A673 (cell line): Measurements from ENCODE around the gene MYO18A. TPM values are rescaled to one million over a fixed set of nuclear protein-coding genes. Genes with fewer than 3 reads are reported as not detected.
A peak's percentile ranks its signal among the peaks of the same experiment; 100 is the strongest.
"Not testable (repeated sequence)": the region's sequence is repeated elsewhere in the genome, so short reads cannot be mapped to it uniquely, and the experiment has no call there.

Experiments
- Bru-seq: library from RNA; stranded (reverse); fragments of 400-500 nt; gene quantifications from one replicate; lab custom pipeline; 2021; lab: Mats Ljungman, UMichigan
- BruChase-seq, 2 experiments: library from RNA; stranded (reverse); fragments of 400-500 nt; gene quantifications; one replicate each; lab custom pipeline; 2021; lab: Mats Ljungman, UMichigan
- BruUV-seq: library from RNA; stranded (reverse); fragments of 400-500 nt; replicated peaks from 2 replicates; lab custom pipeline; 2021; lab: Mats Ljungman, UMichigan
- CTCF ChIA-PET: fragments of 300-600 bp; sonication (Branson Sonifier 250); formaldehyde crosslinking; loops from one replicate; lab custom pipeline; 2022; ENCODE audit warnings: antibody characterized with exemption; lab: Charles Lee
- POLR2A ChIA-PET: fragments of 300-600 bp; sonication (Branson Sonifier 250); formaldehyde crosslinking; loops from one replicate; lab custom pipeline; 2022; ENCODE audit warnings: antibody characterized with exemption; ENCODE audit not compliant: low non-redundant PET; lab: Charles Lee
- DNase-seq: peaks from one replicate; pipeline ENCODE4 v3.0.0-alpha.2; 2015; ENCODE audit warnings: low spot score
- H3K27ac ChIP-seq: fragments of 200-600 bp; sonication (generic); 2 replicates; pipeline ENCODE4 v1.5.1; 2016; ENCODE audit warnings: mixed run types, low read depth, mild to moderate bottlenecking, mixed read lengths, antibody characterized with exemption, low read length; ENCODE audit not compliant: poor library complexity, severe bottlenecking
- H3K27me3 ChIP-seq: fragments of 200-600 bp; sonication (generic); replicated peaks from 2 replicates; pipeline ENCODE4 v1.6.1; 2017; ENCODE audit warnings: mixed run types, low read depth, mild to moderate bottlenecking, mixed read lengths, antibody characterized with exemption, low read length; ENCODE audit not compliant: insufficient read depth, poor library complexity
- H3K36me3 ChIP-seq: fragments of 200-600 bp; sonication (generic); 2 replicates; pipeline ENCODE4 v1.6.1; 2016; ENCODE audit warnings: mixed run types, mild to moderate bottlenecking, mixed read lengths, antibody characterized with exemption, low read length; ENCODE audit not compliant: insufficient read depth, poor library complexity, severe bottlenecking
- H3K4me1 ChIP-seq: fragments of 200-600 bp; sonication (generic); 2 replicates; pipeline ENCODE4 v1.6.1; 2017; ENCODE audit warnings: mixed run types, mild to moderate bottlenecking, mixed read lengths, antibody characterized with exemption, low read length; ENCODE audit not compliant: insufficient read depth, poor library complexity, severe bottlenecking
- H3K4me3 ChIP-seq: fragments of 200-600 bp; sonication (generic); 2 replicates; pipeline ENCODE4 v1.5.1; 2016; ENCODE audit warnings: low read depth, mixed run types, mild to moderate bottlenecking, mixed read lengths, low read length; ENCODE audit not compliant: poor library complexity, severe bottlenecking
- H3K9me3 ChIP-seq: fragments of 200-600 bp; sonication (generic); 2 replicates; pipeline ENCODE4 v1.6.1; 2016; ENCODE audit warnings: mixed run types, low read depth, mild to moderate bottlenecking, mixed read lengths, antibody characterized with exemption, low read length; ENCODE audit not compliant: poor library complexity, severe bottlenecking
- EZH2 ChIP-seq: fragments of 200-600 bp; sonication (generic); IDR thresholded peaks from 2 replicates; pipeline ENCODE4 v1.6.1; 2017; ENCODE audit warnings: borderline replicate concordance, low read depth, mild to moderate bottlenecking, mixed read lengths, antibody characterized with exemption, low read length; ENCODE audit not compliant: poor library complexity, severe bottlenecking
- intact Hi-C: fragments of 100-400 bp; cut with micrococcal nuclease; formaldehyde crosslinking; loops from one replicate; pipeline ENCODE4 v1.10.0; 2022; ENCODE audit not compliant: unreplicated experiment
- long read RNA-seq: library from polyadenylated mRNA; stranded (forward); transcript quantifications from one replicate; pipeline ENCODE4 v2.0.0, GENCODE V29; 2022
- total RNA-seq: library from RNA; stranded (reverse); gene quantifications from 2 replicates; pipeline ENCODE4 v1.2.3, GENCODE V29; 2021
- TF ChIP-seq, protein P1 (sequence below): fragments of 300-800, 200-600 bp; sonication (generic); conservative IDR thresholded peaks from 2 replicates; pipeline ENCODE4 v1.5.1; 2017; ENCODE audit warnings: low read depth, mild to moderate bottlenecking, antibody characterized with exemption, low read length, moderate library complexity, mixed read lengths

The MYO18A gene, protein sequence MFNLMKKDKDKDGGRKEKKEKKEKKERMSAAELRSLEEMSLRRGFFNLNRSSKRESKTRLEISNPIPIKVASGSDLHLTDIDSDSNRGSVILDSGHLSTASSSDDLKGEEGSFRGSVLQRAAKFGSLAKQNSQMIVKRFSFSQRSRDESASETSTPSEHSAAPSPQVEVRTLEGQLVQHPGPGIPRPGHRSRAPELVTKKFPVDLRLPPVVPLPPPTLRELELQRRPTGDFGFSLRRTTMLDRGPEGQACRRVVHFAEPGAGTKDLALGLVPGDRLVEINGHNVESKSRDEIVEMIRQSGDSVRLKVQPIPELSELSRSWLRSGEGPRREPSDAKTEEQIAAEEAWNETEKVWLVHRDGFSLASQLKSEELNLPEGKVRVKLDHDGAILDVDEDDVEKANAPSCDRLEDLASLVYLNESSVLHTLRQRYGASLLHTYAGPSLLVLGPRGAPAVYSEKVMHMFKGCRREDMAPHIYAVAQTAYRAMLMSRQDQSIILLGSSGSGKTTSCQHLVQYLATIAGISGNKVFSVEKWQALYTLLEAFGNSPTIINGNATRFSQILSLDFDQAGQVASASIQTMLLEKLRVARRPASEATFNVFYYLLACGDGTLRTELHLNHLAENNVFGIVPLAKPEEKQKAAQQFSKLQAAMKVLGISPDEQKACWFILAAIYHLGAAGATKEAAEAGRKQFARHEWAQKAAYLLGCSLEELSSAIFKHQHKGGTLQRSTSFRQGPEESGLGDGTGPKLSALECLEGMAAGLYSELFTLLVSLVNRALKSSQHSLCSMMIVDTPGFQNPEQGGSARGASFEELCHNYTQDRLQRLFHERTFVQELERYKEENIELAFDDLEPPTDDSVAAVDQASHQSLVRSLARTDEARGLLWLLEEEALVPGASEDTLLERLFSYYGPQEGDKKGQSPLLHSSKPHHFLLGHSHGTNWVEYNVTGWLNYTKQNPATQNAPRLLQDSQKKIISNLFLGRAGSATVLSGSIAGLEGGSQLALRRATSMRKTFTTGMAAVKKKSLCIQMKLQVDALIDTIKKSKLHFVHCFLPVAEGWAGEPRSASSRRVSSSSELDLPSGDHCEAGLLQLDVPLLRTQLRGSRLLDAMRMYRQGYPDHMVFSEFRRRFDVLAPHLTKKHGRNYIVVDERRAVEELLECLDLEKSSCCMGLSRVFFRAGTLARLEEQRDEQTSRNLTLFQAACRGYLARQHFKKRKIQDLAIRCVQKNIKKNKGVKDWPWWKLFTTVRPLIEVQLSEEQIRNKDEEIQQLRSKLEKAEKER (N-terminal part only)
- total RNA-seq (26.6 and 36.6 TPM in 2 replicates), Bru-seq, nascent RNA (percentile 51 among the genes with signal in this experiment), BruChase-seq, experiment 1, labeled RNA remaining after a 2-hour chase (percentile 55 among the genes with signal in this experiment), BruChase-seq, experiment 2, labeled RNA remaining after a 6-hour chase (percentile 63 among the genes with signal in this experiment)
- long read RNA-seq, partial matches to known transcripts: 26 of 33 reads
- long read RNA-seq, other reads (novel, unspliced or antisense): 6 of 33 reads

GRCh38 chr17:29180034-29180787, at the start of gene MYO18A:
MYO18A (minus strand) TSS chr17:29180398; CDS start chr17:29166940, 13,458 bp downstream.
- Histone ChIP-seq H3K36me3 (no peaks in the 10 kb centered on the region), H3K4me1 (peaks cover 22% of the 10 kb centered on the region), H3K27ac (peak within 1 kb of the TSS; percentile 72), H3K27me3 (no peaks in the 10 kb centered on the region), H3K4me3 (peak within 1 kb of the TSS; percentile 63), H3K9me3 (no peaks in the 10 kb centered on the region)
- BruUV-seq: no TSS peak
- TF ChIP-seq EZH2: no peak
- TF ChIP-seq, protein P1, sequence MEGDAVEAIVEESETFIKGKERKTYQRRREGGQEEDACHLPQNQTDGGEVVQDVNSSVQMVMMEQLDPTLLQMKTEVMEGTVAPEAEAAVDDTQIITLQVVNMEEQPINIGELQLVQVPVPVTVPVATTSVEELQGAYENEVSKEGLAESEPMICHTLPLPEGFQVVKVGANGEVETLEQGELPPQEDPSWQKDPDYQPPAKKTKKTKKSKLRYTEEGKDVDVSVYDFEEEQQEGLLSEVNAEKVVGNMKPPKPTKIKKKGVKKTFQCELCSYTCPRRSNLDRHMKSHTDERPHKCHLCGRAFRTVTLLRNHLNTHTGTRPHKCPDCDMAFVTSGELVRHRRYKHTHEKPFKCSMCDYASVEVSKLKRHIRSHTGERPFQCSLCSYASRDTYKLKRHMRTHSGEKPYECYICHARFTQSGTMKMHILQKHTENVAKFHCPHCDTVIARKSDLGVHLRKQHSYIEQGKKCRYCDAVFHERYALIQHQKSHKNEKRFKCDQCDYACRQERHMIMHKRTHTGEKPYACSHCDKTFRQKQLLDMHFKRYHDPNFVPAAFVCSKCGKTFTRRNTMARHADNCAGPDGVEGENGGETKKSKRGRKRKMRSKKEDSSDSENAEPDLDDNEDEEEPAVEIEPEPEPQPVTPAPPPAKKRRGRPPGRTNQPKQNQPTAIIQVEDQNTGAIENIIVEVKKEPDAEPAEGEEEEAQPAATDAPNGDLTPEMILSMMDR: peak; percentile 73
- peak; percentile 85 for DNase-seq
- intact Hi-C loops: no loop called here
- ChIA-PET POLR2A (interaction anchor here (0.5 to 0.6 kb wide), 5 partner anchors 40 to 1297 kb away, joined by 3 to 19 read pairs (median 6); no protein-coding TSS in a partner anchor), CTCF (interaction anchor here (0.6 to 2.4 kb wide), 14 partner anchors 14 to 717 kb away, joined by 3 to 44 read pairs (median 4); no protein-coding TSS in a partner anchor)

- DNase-seq: no peak
- Histone ChIP-seq H3K4me1 (no peaks in the 10 kb centered on the region), H3K27me3 (no peaks in the 10 kb centered on the region), H3K36me3 (no peaks in the 10 kb centered on the region), H3K9me3 (no peaks in the 10 kb centered on the region), H3K4me3 (no peak overlapping the region), H3K27ac (no peak overlapping the region)
- BruUV-seq: no TSS peak
- POLR2A ChIA-PET: no interaction called here
- CTCF ChIA-PET: interaction anchor here (1.0 kb wide), 1 partner anchor 8 kb away, joined by 6 read pairs; no protein-coding TSS in a partner anchor
- no peak for TF ChIP-seq EZH2
- TF ChIP-seq, protein P1: no peak
- intact Hi-C loops: loop anchor here (10.0 kb wide), 1 partner anchor 261 kb away; no protein-coding TSS in a partner anchor
Measured at GRCh38 chr17:29225396-29225795, 45.2 kb upstream of the MYO18A start.

GRCh38 chr17:29221338-29221737, 41.1 kb upstream of the MYO18A start:
- POLR2A ChIA-PET, H3K9me3 ChIP-seq, DNase-seq, H3K27ac ChIP-seq, H3K4me1 ChIP-seq, H3K36me3 ChIP-seq, H3K27me3 ChIP-seq, BruUV-seq, H3K4me3 ChIP-seq: not testable (repeated sequence)
- CTCF ChIA-PET: interaction anchor here (1.0 kb wide), 1 partner anchor 97 kb away, joined by 5 read pairs; no protein-coding TSS in a partner anchor
- intact Hi-C loops: loop anchor here (10.0 kb wide), 1 partner anchor 257 kb away; no protein-coding TSS in a partner anchor
